OCI-LY7 (cell line): ENCODE measurements around the gene PNKP. TPM values are rescaled to one million over a fixed set of nuclear protein-coding genes. Genes with fewer than 3 reads are reported as not detected.

Experiments used
- BruUV-seq: library from RNA; stranded (reverse); fragments of 400-500 nt; replicated peaks from 2 replicates; lab custom pipeline; 2021; lab: Mats Ljungman, UMichigan
- CTCF ChIA-PET: fragments of 300-600 bp; sonication (Branson Sonifier 250); formaldehyde crosslinking; loops from one replicate; lab custom pipeline; 2022; ENCODE audit warnings: antibody characterized with exemption; ENCODE audit not compliant: unreplicated experiment; lab: Charles Lee
- POLR2A ChIA-PET: fragments of 300-600 bp; sonication (Branson Sonifier 250); formaldehyde crosslinking; loops from one replicate; lab custom pipeline; 2022; ENCODE audit warnings: antibody characterized with exemption; lab: Charles Lee
- DNase-seq: peaks from one replicate; pipeline ENCODE4 v3.0.0-alpha.2; 2015; ENCODE audit warnings: low spot score
- H2AFZ ChIP-seq: fragments of 200-600 bp; sonication (generic), shearing (Covaris generic); 2 replicates; pipeline ENCODE4 v1.6.1; 2014; ENCODE audit warnings: mild to moderate bottlenecking, antibody characterized with exemption, low read length, moderate library complexity
- H3K27ac ChIP-seq: fragments of 200-600 bp; sonication (generic); 2 replicates; pipeline ENCODE4 v1.5.1; 2014; ENCODE audit warnings: mixed run types, low read depth, mild to moderate bottlenecking, moderate library complexity, low read length, inconsistent platforms; ENCODE audit not compliant: poor library complexity, severe bottlenecking
- H3K36me3 ChIP-seq: fragments of 200-600 bp; sonication (generic); 2 replicates; pipeline ENCODE4 v1.6.1; 2014; ENCODE audit warnings: mild to moderate bottlenecking, antibody characterized with exemption, low read length, moderate library complexity, mixed read lengths; ENCODE audit not compliant: insufficient read depth
- H3K4me1 ChIP-seq: fragments of 200-600 bp; sonication (generic); 2 replicates; pipeline ENCODE4 v1.5.1; 2014; ENCODE audit warnings: mild to moderate bottlenecking, low read length; ENCODE audit not compliant: insufficient read depth, poor library complexity, severe bottlenecking
- H3K4me2 ChIP-seq: fragments of 200-600 bp; sonication (generic); 2 replicates; pipeline ENCODE4 v1.6.1; 2014; ENCODE audit warnings: mild to moderate bottlenecking, low read length
- H3K4me3 ChIP-seq: fragments of 200-600 bp; sonication (generic); 2 replicates; pipeline ENCODE4 v1.5.1; 2014; ENCODE audit warnings: mild to moderate bottlenecking, low read depth, low read length; ENCODE audit not compliant: poor library complexity, severe bottlenecking
- H3K79me2 ChIP-seq: fragments of 200-600 bp; sonication (generic); 2 replicates; pipeline ENCODE4 v1.6.1; 2016; ENCODE audit warnings: low read depth, mild to moderate bottlenecking, low read length, moderate library complexity, mixed read lengths; ENCODE audit not compliant: insufficient read depth
- H3K9me2 ChIP-seq: fragments of 200-600 bp; sonication (generic); 2 replicates; pipeline ENCODE4 v1.6.1; 2016; ENCODE audit warnings: mild to moderate bottlenecking, low read length, mixed read lengths; ENCODE audit not compliant: insufficient read depth
- H3K9me3 ChIP-seq: fragments of 200-600 bp; sonication (generic); 2 replicates; pipeline ENCODE4 v1.6.1; 2014; ENCODE audit warnings: mild to moderate bottlenecking, mixed run types, low read length, mixed read lengths
- H4K20me1 ChIP-seq: fragments of 200-600 bp; sonication (generic); 2 replicates; pipeline ENCODE4 v1.6.1; 2014; ENCODE audit warnings: mild to moderate bottlenecking, antibody characterized with exemption, low read length, moderate library complexity, mixed read lengths; ENCODE audit not compliant: insufficient read depth
- EZH2phosphoT487 ChIP-seq: fragments of 200-600 bp; sonication (generic); IDR thresholded peaks from 2 replicates; pipeline ENCODE4 v1.6.1; 2018; ENCODE audit warnings: low read depth, borderline replicate concordance, mild to moderate bottlenecking, mixed run types, antibody characterized with exemption, low read length, moderate library complexity, mixed read lengths
- intact Hi-C: fragments of 100-400 bp; cut with micrococcal nuclease; formaldehyde crosslinking; loops from one replicate; pipeline ENCODE4 v1.10.0; 2022; ENCODE audit not compliant: unreplicated experiment
- total RNA-seq, 2 experiments: library from RNA; depleted of rRNA in 1 of 2; stranded (reverse); fragments of >200 nt in 1 of 2; shearing (Covaris generic) in 1 of 2; gene quantifications; 2 replicates each; pipeline ENCODE4 v1.2.3, GENCODE V29; 2014 to 2022
- TF ChIP-seq, protein P1 (sequence below): fragments of 200-600 bp; sonication (generic); conservative IDR thresholded peaks from 2 replicates; pipeline ENCODE4 v1.5.1; 2014; ENCODE audit warnings: mild to moderate bottlenecking, antibody characterized with exemption, low read length, moderate library complexity, mixed read lengths

The PNKP gene
- total RNA-seq, 2 experiments from 2014 or later: 90.9 to 118 TPM

DNA sequence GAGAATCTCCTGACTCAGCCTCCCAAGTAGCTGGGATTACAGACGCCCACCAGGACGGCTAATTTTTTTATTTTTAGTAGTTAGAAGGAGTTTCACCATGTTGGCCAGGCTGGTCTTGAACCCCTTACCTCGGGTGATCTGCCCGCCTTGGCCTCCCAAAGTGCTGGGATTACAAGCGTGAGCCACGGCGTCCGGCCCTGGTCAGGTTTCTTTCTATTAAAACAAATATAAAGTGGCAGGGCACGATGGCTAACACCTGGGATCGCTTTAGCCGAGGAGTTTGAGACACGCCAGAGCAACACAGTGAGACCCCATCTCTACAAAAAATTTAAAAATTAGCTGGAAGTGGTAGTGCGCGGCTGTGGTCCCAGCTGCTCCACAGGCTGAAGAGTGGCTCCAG, 50.8 kb downstream of the PNKP start:
- H2AFZ ChIP-seq: peak overlapping the region; percentile 70; the same call in 1 of the 2 replicates
- intact Hi-C loops: no loop called here
- CTCF ChIA-PET: no interaction called here
- no peak for DNase-seq
- H3K36me3 ChIP-seq: peaks cover 23% of the 10 kb centered on the region
- H4K20me1 ChIP-seq: no peaks in the 10 kb centered on the region
- no peak for TF ChIP-seq EZH2phosphoT487
- TF ChIP-seq, protein P1, sequence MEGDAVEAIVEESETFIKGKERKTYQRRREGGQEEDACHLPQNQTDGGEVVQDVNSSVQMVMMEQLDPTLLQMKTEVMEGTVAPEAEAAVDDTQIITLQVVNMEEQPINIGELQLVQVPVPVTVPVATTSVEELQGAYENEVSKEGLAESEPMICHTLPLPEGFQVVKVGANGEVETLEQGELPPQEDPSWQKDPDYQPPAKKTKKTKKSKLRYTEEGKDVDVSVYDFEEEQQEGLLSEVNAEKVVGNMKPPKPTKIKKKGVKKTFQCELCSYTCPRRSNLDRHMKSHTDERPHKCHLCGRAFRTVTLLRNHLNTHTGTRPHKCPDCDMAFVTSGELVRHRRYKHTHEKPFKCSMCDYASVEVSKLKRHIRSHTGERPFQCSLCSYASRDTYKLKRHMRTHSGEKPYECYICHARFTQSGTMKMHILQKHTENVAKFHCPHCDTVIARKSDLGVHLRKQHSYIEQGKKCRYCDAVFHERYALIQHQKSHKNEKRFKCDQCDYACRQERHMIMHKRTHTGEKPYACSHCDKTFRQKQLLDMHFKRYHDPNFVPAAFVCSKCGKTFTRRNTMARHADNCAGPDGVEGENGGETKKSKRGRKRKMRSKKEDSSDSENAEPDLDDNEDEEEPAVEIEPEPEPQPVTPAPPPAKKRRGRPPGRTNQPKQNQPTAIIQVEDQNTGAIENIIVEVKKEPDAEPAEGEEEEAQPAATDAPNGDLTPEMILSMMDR: no peak
- peak overlapping the region; percentile 98 for H3K4me2 ChIP-seq
- H3K9me2 ChIP-seq: no peaks in the 10 kb centered on the region
- no peaks in the 10 kb centered on the region for H3K9me3 ChIP-seq
- BruUV-seq: no TSS peak
- H3K4me3 ChIP-seq: peak overlapping the region; percentile 90
- peaks cover 32% of the 10 kb centered on the region for H3K79me2 ChIP-seq
- H3K4me1 ChIP-seq: peaks cover 52% of the 10 kb centered on the region
- H3K27ac ChIP-seq: peak overlapping the region; percentile 72
- POLR2A ChIA-PET: no interaction called here

GRCh38 chr19:49814010-49814409, 53.4 kb downstream of the PNKP start:
- no peaks in the 10 kb centered on the region for H4K20me1 ChIP-seq
- no peak overlapping the region for H3K27ac ChIP-seq
- ChIA-PET POLR2A (interaction anchor here (1.0 kb wide), 1 partner anchor 9 kb away, joined by 3 read pairs; no protein-coding TSS in a partner anchor), CTCF (no interaction called here)
- peaks cover 43% of the 10 kb centered on the region for H3K4me1 ChIP-seq
- no peaks in the 10 kb centered on the region for H3K9me2 ChIP-seq
- H2AFZ ChIP-seq: peak overlapping the region; percentile 28; the same call in 1 of the 2 replicates
- peak overlapping the region; percentile 69 for H3K4me3 ChIP-seq
- intact Hi-C loops: no loop called here
- TF ChIP-seq, protein P1: no peak
- no peak for TF ChIP-seq EZH2phosphoT487
- peaks cover 2% of the 10 kb centered on the region; the same call in 1 of the 2 replicates for H3K36me3 ChIP-seq
- BruUV-seq: no TSS peak
- no peaks in the 10 kb centered on the region for H3K9me3 ChIP-seq
- DNase-seq: no peak
- H3K79me2 ChIP-seq: peaks cover 8% of the 10 kb centered on the region
- peak overlapping the region; percentile 85 for H3K4me2 ChIP-seq
